PFSK-1 (cell line): ENCODE results near the gene CARS2.

Experiments used
- FOXP2 ChIP-seq: optimal IDR thresholded peaks from 2 replicates; pipeline ENCODE3; 2011; ENCODE audit warnings: borderline replicate concordance, control low read depth, inconsistent platforms; ENCODE audit not compliant: insufficient read depth; ENCODE audit errors: extremely low read length, extremely low read depth
- POLR2AphosphoS5 ChIP-seq: IDR thresholded peaks from 2 replicates; pipeline ENCODE4 v1.6.1; 2012; ENCODE audit warnings: low read depth, mild to moderate bottlenecking, control low read depth, low read length, moderate library complexity
- SIN3A ChIP-seq: IDR thresholded peaks from 2 replicates; pipeline ENCODE4 v1.6.1; 2012; ENCODE audit warnings: mild to moderate bottlenecking, low read length, moderate library complexity, borderline replicate concordance; ENCODE audit not compliant: insufficient read depth
- TAF1 ChIP-seq: IDR thresholded peaks from 2 replicates; pipeline ENCODE4 v1.6.1; 2012; ENCODE audit warnings: low read length, control low read depth, borderline replicate concordance; ENCODE audit not compliant: insufficient read depth
- TF ChIP-seq, protein P1 (sequence below), 2 experiments: IDR thresholded peaks; 2 replicates each; pipeline versions ENCODE4 v1.6.1 to v1.8.0; 2011 to 2012; ENCODE audit warnings: low read depth in 2 of 2, low read length in 2 of 2, control low read depth in 1 of 2, inconsistent platforms in 1 of 2, mild to moderate bottlenecking in 1 of 2, moderate library complexity in 1 of 2; ENCODE audit not compliant: insufficient read depth in 1 of 2

CARS2 gene

DNA sequence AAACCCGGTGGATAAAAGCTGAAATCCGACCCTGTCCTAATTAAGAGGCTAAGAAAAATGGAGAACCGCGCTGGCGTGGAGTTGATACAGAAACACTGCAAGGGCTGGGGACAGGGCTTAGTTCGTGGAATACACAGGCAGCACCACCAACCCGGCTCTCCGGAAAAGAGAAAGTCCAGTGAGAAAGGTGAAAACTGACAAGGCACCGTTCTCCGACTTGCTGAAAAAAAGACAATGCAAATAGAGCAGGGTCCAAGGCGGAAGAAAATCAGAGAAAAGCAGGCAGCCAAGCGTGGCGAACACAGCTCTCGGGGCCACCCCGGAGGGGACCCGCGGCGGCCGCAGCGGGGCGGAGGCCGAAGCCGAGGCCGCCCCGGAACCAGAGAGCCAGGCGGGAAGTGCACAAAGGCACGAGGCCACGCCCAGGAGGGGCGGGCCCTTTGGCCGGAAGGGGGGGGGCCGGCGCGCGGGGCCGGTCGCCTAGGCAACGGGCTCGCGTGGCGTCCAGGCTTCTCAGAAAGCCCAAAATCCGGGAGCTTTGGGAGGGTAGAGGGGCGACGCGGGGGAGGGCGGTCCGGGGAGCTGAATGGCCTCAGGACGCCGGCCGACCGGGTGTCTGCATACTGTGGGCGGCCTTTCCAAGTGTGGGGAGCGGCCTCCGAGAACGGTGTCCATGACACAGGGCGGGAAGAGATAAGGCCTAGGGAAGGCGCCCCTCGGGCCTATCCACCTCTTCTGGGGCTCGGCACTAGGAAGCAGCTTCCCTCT, 6.3 kb upstream of the CARS2 start:
- peak; percentile 70; the same call in 1 of the 2 replicates for TF ChIP-seq TAF1
- TF ChIP-seq, protein P1, sequence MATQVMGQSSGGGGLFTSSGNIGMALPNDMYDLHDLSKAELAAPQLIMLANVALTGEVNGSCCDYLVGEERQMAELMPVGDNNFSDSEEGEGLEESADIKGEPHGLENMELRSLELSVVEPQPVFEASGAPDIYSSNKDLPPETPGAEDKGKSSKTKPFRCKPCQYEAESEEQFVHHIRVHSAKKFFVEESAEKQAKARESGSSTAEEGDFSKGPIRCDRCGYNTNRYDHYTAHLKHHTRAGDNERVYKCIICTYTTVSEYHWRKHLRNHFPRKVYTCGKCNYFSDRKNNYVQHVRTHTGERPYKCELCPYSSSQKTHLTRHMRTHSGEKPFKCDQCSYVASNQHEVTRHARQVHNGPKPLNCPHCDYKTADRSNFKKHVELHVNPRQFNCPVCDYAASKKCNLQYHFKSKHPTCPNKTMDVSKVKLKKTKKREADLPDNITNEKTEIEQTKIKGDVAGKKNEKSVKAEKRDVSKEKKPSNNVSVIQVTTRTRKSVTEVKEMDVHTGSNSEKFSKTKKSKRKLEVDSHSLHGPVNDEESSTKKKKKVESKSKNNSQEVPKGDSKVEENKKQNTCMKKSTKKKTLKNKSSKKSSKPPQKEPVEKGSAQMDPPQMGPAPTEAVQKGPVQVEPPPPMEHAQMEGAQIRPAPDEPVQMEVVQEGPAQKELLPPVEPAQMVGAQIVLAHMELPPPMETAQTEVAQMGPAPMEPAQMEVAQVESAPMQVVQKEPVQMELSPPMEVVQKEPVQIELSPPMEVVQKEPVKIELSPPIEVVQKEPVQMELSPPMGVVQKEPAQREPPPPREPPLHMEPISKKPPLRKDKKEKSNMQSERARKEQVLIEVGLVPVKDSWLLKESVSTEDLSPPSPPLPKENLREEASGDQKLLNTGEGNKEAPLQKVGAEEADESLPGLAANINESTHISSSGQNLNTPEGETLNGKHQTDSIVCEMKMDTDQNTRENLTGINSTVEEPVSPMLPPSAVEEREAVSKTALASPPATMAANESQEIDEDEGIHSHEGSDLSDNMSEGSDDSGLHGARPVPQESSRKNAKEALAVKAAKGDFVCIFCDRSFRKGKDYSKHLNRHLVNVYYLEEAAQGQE (IDR thresholded peaks at IDR 0.05; ENCODE audit: insufficient read depth in 1 of 2, low read depth in 2 of 2, low read length in 2 of 2): no peak
- TF ChIP-seq FOXP2: no peak
- peak; percentile 65 for TF ChIP-seq POLR2AphosphoS5
- TF ChIP-seq SIN3A: peak; percentile 50; the same call in 1 of the 2 replicates

DNA sequence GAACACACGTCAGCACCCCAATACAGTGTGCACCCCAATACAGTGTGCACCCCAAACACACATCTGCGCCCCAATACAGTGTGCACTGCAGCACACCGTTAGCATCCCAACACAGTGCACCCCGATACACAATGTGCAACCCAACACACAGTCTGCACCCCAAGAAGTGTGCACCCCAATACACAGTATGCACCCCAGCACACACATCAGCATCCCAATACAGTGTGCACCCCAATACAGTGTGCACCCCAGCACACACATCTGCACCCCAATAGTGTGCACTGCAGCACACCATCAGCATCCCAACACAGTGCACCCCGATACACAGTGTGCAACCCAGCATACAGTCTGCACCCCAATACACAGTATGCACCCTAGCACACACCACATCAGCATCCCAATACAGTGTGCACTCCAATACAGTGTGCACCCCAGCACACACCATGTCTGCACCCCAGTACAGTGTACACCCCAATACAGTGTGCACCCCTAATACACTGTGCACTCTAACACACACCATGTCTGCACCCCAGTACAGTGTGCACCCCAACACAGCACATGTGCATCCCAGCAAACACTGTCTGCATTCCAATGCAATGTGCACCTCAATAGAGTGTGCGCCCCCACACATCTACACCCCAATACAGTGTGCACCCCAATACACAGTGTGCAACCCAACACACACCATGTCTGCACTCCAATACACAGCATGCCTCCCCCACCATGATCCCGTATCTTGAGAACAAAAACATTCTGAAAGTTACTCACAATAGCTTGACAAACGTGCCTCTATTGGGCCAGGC, 855 bp upstream of the CARS2 start:
- TF ChIP-seq, protein P1 (IDR thresholded peaks at IDR 0.05; ENCODE audit: insufficient read depth in 1 of 2, low read depth in 2 of 2, low read length in 2 of 2): no peak
- no peak for TF ChIP-seq POLR2AphosphoS5
- no peak for TF ChIP-seq FOXP2
- no peak for TF ChIP-seq TAF1
- TF ChIP-seq SIN3A: no peak

- TF ChIP-seq, protein P1 (IDR thresholded peaks at IDR 0.05; ENCODE audit: insufficient read depth in 1 of 2, low read depth in 2 of 2, low read length in 2 of 2): no peak
- TF ChIP-seq SIN3A: 0 out of 2 replicates have a peak, but pooled peaks have one; percentile 5
Measured at GRCh38 chr13:110705356-110705825, 525 bp downstream of the CARS2 start.

DNA sequence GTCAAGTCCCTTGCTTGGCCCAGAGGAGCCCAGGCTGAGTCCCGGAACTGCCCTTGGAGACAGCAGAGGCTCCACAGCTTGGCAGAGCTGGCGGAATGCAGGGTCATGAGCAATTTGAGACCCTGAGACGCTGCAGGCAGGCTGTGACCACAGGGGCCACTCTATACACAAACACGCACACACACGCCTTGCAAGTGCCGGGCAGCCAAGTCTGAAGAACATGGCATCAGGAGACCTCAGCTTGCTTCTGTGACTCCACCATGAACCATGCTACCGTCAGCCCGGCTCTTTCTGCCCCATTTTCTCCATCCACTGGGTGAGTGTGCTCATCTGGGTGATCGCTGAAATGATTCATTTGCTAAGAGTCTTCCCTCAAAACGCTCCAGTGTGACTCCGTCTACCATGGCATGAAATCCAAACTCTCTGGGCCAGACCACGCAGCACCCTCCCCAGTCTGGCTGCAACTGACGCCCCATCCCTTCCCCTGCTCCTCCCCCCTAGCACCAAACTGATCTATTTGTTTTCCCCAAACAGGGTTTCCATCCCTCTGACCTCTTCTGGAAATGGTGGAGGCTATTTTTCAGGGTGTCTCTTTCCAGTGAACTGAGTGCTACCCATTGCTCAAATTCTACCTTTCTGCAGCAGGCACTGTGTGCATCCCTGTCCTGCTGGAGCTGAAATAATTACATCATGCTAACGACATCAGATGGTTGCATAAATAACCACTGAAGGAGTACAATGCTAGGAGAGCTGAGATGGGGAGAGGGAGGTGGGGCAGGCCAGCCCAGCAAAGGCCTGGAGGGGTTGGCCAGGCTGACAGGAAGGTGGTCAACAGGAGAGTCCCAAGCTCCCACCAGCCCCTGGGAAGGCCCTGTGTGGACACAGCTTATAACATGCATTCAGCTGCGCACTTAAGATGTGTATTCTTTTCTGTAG, 3.1 kb downstream of the CARS2 start:
- TF ChIP-seq SIN3A: no peak
- TF ChIP-seq, protein P1 (IDR thresholded peaks at IDR 0.05; ENCODE audit: insufficient read depth in 1 of 2, low read depth in 2 of 2, low read length in 2 of 2): no peak
- no peak for TF ChIP-seq POLR2AphosphoS5
- no peak for TF ChIP-seq FOXP2
- TF ChIP-seq TAF1: no peak
